Activated CD8-positive, alpha-beta T cell treated with anti-CD3 and anti-CD28 coated beads for 36 hours (primary cell): ENCODE measurements around the gene EPHB4. TPM values are rescaled to one million over a fixed set of nuclear protein-coding genes. Genes with fewer than 3 reads are reported as not detected.

Experiments
- ATAC-seq: fragments of 200-7000 bp; cut with Tn5 transposase; one replicate; pipeline ENCODE4 v1.10.0; 2021; ENCODE audit warnings: mild to moderate bottlenecking, moderate library complexity
- CTCF ChIA-PET: fragments of 350-600 bp; sonication (Branson Sonifier 250); formaldehyde crosslinking; loops from one replicate; lab custom pipeline; 2021; ENCODE audit warnings: antibody characterized with exemption; lab: Charles Lee
- POLR2A ChIA-PET: fragments of 350-600 bp; sonication (Branson Sonifier 250); formaldehyde crosslinking; loops from one replicate; lab custom pipeline; 2021; ENCODE audit warnings: antibody characterized with exemption; lab: Charles Lee
- DNase-seq: peaks from one replicate; pipeline ENCODE4 v3.0.0-alpha.2; 2020
- H3K27ac Mint-ChIP-seq: one replicate; pipeline ENCODE4 v1.8.0; 2021; ENCODE audit warnings: mild to moderate bottlenecking, mixed read lengths
- H3K27me3 Mint-ChIP-seq: one replicate; pipeline ENCODE4 v1.8.0; 2021; ENCODE audit warnings: mixed read lengths
- H3K36me3 Mint-ChIP-seq: one replicate; pipeline ENCODE4 v1.8.0; 2021; ENCODE audit warnings: low read depth, mixed read lengths
- H3K4me1 Mint-ChIP-seq: one replicate; pipeline ENCODE4 v1.8.0; 2021; ENCODE audit warnings: low read depth, mixed read lengths
- H3K4me3 Mint-ChIP-seq: one replicate; pipeline ENCODE4 v1.8.0; 2021; ENCODE audit warnings: mild to moderate bottlenecking, moderate library complexity, mixed read lengths
- H3K9me3 Mint-ChIP-seq: one replicate; pipeline ENCODE4 v1.8.0; 2021; ENCODE audit warnings: mixed read lengths
- CTCF ChIP-seq: fragments of 200-600 bp; IDR thresholded peaks from one replicate; pipeline ENCODE4 v1.8.0; 2022; ENCODE audit warnings: antibody characterized with exemption, mild to moderate bottlenecking
- intact Hi-C: fragments of 100-400 bp; cut with micrococcal nuclease; formaldehyde crosslinking; loops from one replicate; pipeline ENCODE4 v1.10.0; 2022
- total RNA-seq, 2 experiments: library from RNA; stranded (reverse); gene quantifications; one replicate each; pipeline ENCODE4 v1.2.3, GENCODE V29; 2021

Gene EPHB4
- total RNA-seq, 2 experiments from 2014 or later: 4.8 to 5.8 TPM

GRCh38 chr7:100804681-100805431 lies 22.5 kb downstream of the EPHB4 start:
- H3K27ac Mint-ChIP-seq: no peak overlapping the region
- H3K27me3 Mint-ChIP-seq: peaks cover 2% of the 10 kb centered on the region
- intact Hi-C loops: loop anchor here (5.0 kb wide), 1 partner anchor 47 kb away; the partner anchor contains the start of gene SLC12A9
- no peak overlapping the region for H3K4me3 Mint-ChIP-seq
- DNase-seq: no peak
- H3K9me3 Mint-ChIP-seq: no peaks in the 10 kb centered on the region
- ChIA-PET CTCF (interaction anchor here (1.2 to 11.7 kb wide), 2 partner anchors 46 to 90 kb away, joined by 4 to 167 read pairs; partner anchors contain the start of gene SLC12A9), POLR2A (interaction anchor here (0.6 kb wide), 1 partner anchor 92 kb away, joined by 3 read pairs; no protein-coding TSS in a partner anchor)
- H3K36me3 Mint-ChIP-seq: no peaks in the 10 kb centered on the region
- H3K4me1 Mint-ChIP-seq: peaks cover 4% of the 10 kb centered on the region
- TF ChIP-seq CTCF: no peak
- ATAC-seq: no peak

GRCh38 chr7:100803398-100804161 lies 23.7 kb downstream of the EPHB4 start:
- intact Hi-C loops: loop anchor here (5.0 kb wide), 1 partner anchor 49 kb away; the partner anchor contains the start of gene SLC12A9
- Mint-ChIP-seq H3K4me1 (peaks cover 4% of the 10 kb centered on the region), H3K27ac (no peak overlapping the region), H3K4me3 (no peak overlapping the region), H3K27me3 (peaks cover 5% of the 10 kb centered on the region), H3K36me3 (no peaks in the 10 kb centered on the region), H3K9me3 (no peaks in the 10 kb centered on the region)
- no peak for TF ChIP-seq CTCF
- CTCF ChIA-PET: interaction anchor here (1.4 to 11.7 kb wide), 3 partner anchors 16 to 98 kb away, joined by 5 to 167 read pairs (median 27); partner anchors contain the start of genes POP7 and SLC12A9
- DNase-seq (peak; percentile 72), ATAC-seq (peak; percentile 87)
- POLR2A ChIA-PET: no interaction called here

GRCh38 chr7:100802951-100803350 lies 24.4 kb downstream of the EPHB4 start:
- POLR2A ChIA-PET: interaction anchor here (0.6 kb wide), 1 partner anchor 81 kb away, joined by 3 read pairs; no protein-coding TSS in a partner anchor
- CTCF ChIA-PET: interaction anchor here (1.4 to 11.7 kb wide), 4 partner anchors 15 to 97 kb away, joined by 5 to 167 read pairs (median 18); partner anchors contain the start of genes POP7 and SLC12A9
- ATAC-seq (no peak), DNase-seq (no peak)
- H3K4me3 Mint-ChIP-seq: no peak overlapping the region
- no peak overlapping the region for H3K27ac Mint-ChIP-seq
- H3K36me3 Mint-ChIP-seq: no peaks in the 10 kb centered on the region
- no peak for TF ChIP-seq CTCF
- H3K9me3 Mint-ChIP-seq: no peaks in the 10 kb centered on the region
- intact Hi-C loops: loop anchor here (5.0 kb wide), 1 partner anchor 49 kb away; the partner anchor contains the start of gene SLC12A9
- H3K4me1 Mint-ChIP-seq: peaks cover 4% of the 10 kb centered on the region
- H3K27me3 Mint-ChIP-seq: peaks cover 8% of the 10 kb centered on the region

GRCh38 chr7:100801833-100802568 lies 25.3 kb downstream of the EPHB4 start:
- no peaks in the 10 kb centered on the region for H3K36me3 Mint-ChIP-seq
- H3K27me3 Mint-ChIP-seq: peaks cover 8% of the 10 kb centered on the region
- H3K9me3 Mint-ChIP-seq: no peaks in the 10 kb centered on the region
- no peak for TF ChIP-seq CTCF
- no peak for DNase-seq
- intact Hi-C loops: loop anchor here (5.0 kb wide), 1 partner anchor 50 kb away; the partner anchor contains the start of gene SLC12A9
- H3K4me1 Mint-ChIP-seq: peaks cover 4% of the 10 kb centered on the region
- no peak overlapping the region for H3K4me3 Mint-ChIP-seq
- ATAC-seq: no peak
- H3K27ac Mint-ChIP-seq: no peak overlapping the region
- POLR2A ChIA-PET: interaction anchor here (1.9 kb wide), 1 partner anchor 51 kb away, joined by 5 read pairs; the partner anchor contains the start of gene SLC12A9
- CTCF ChIA-PET: interaction anchor here (1.1 to 11.7 kb wide), 8 partner anchors 9 to 257 kb away, joined by 3 to 167 read pairs (median 8); partner anchors contain the start of gene SLC12A9
